ENCODE results near the gene BEST4. TPM values are rescaled to one million over a fixed set of nuclear protein-coding genes. Genes with fewer than 3 reads are reported as not detected.

The BEST4 gene
- total and polyA plus RNA-seq, 7 donors, result 0.08 TPM; not detected in 6

GRCh38 chr1:44733784-44734183, 54.2 kb downstream of the BEST4 start:
- intact Hi-C loops (cut with DNase I), result loop anchor here in 1 of 2 donors (2.0 kb wide), 1 partner anchor 41 kb away; the partner anchor contains the start of gene RPS8
- TF ChIP-seq CTCF (IDR thresholded peaks at IDR 0.05), result no peak
- DNase-seq (no peak), ATAC-seq (no peak)
- WGBS, 3 donors, result 46 to 100% (median 77%) methylated on average over 1 of the region's 1 CpG
- H3K27me3 ChIP-seq (ENCODE audit: insufficient read depth in 3 of 3, low read length in 2 of 3), result no peaks in the 10 kb centered on the region
- H3K9me3 ChIP-seq, result no peaks in the 10 kb centered on the region
- peak overlapping the region; percentile 54 for H3K27ac ChIP-seq
- H3K4me3 ChIP-seq, result no peak overlapping the region
- H3K4me1 ChIP-seq, result peaks cover 10% of the 10 kb centered on the region
- no peaks in the 10 kb centered on the region for H3K36me3 ChIP-seq (ENCODE audit: insufficient read depth in 1 of 2, low read depth in 1 of 2)

Other genes with a start within 250 kb of the BEST4 start
- 1 to 10 TPM; 3.9 to 7.7 (median 6.3) TPM for gene TMEM53, start 113.7 kb downstream of the BEST4 start, total RNA-seq
- 1 to 10 TPM; 2.4 to 6.2 (median 4.2) TPM for gene TMEM53, start 113.7 kb downstream of the BEST4 start, polyA plus RNA-seq
- gene ARMH1, start 113.5 kb downstream of the BEST4 start, total RNA-seq, result under 1 TPM in 3 of 4 donors, not detected in 1; 0.59 to 0.82 (median 0.64) TPM
- gene ARMH1, start 113.5 kb downstream of the BEST4 start, polyA plus RNA-seq, result under 1 TPM; 0.08 to 0.74 (median 0.26) TPM
- not detected for gene RNU5D-1, start 57.0 kb downstream of the BEST4 start, total RNA-seq
- not detected for gene RNU5D-1, start 57.0 kb downstream of the BEST4 start, polyA plus RNA-seq
- gene KIF2C, start 48.3 kb downstream of the BEST4 start, total RNA-seq, result under 1 TPM; 0.26 to 0.97 (median 0.59) TPM
- gene KIF2C, start 48.3 kb downstream of the BEST4 start, polyA plus RNA-seq, result 1 to 10 TPM in 1 of 3 donors, under 1 TPM in 2; 0.23 to 1.2 (median 0.27) TPM
- gene RPS8, start 12.6 kb downstream of the BEST4 start, total RNA-seq, result 1,000 to 10,000 TPM in 2 of 4 donors, 100 to 1,000 TPM in 2; 935 to 1,269 (median 1,066) TPM
- 1,000 to 10,000 TPM; 1,193 to 2,158 (median 1,436) TPM for gene RPS8, start 12.6 kb downstream of the BEST4 start, polyA plus RNA-seq
- 1 to 10 TPM; 3.7 to 7.1 (median 4.7) TPM for gene PLK3, start 12.2 kb upstream of the BEST4 start, total RNA-seq
- 1 to 10 TPM; 3.0 to 8.3 (median 3.5) TPM for gene PLK3, start 12.2 kb upstream of the BEST4 start, polyA plus RNA-seq
- under 1 TPM in 2 of 4 donors, not detected in 2; 0.32 to 0.59 TPM for gene DYNLT4, start 19.2 kb upstream of the BEST4 start, total RNA-seq
- gene DYNLT4, start 19.2 kb upstream of the BEST4 start, polyA plus RNA-seq, result under 1 TPM; 0.06 to 0.42 (median 0.11) TPM
- 1 to 10 TPM in 3 of 4 donors, under 1 TPM in 1; 0.76 to 1.8 (median 1.3) TPM for gene BTBD19, start 20.4 kb upstream of the BEST4 start, total RNA-seq
- gene BTBD19, start 20.4 kb upstream of the BEST4 start, polyA plus RNA-seq, result 1 to 10 TPM in 2 of 3 donors, under 1 TPM in 1; 0.35 to 1.4 (median 1.2) TPM
- 1 to 10 TPM in 1 of 4 donors, under 1 TPM in 3; 0.12 to 1.0 (median 0.36) TPM for gene PTCH2, start 55.1 kb upstream of the BEST4 start, total RNA-seq
- under 1 TPM; 0.31 to 0.55 (median 0.35) TPM for gene PTCH2, start 55.1 kb upstream of the BEST4 start, polyA plus RNA-seq
- 10 to 100 TPM; 40.3 to 52.3 (median 45.3) TPM for gene EIF2B3, start 198.4 kb upstream of the BEST4 start, total RNA-seq
- gene EIF2B3, start 198.4 kb upstream of the BEST4 start, polyA plus RNA-seq, result 10 to 100 TPM; 36.9 to 52.7 (median 43.3) TPM
- 10 to 100 TPM; 34.0 to 55.3 (median 43.9) TPM for gene HECTD3, start 223.2 kb upstream of the BEST4 start, total RNA-seq
- 10 to 100 TPM; 35.1 to 42.2 (median 36.3) TPM for gene HECTD3, start 223.2 kb upstream of the BEST4 start, polyA plus RNA-seq
- gene UROD, start 224.1 kb upstream of the BEST4 start, total RNA-seq, result 10 to 100 TPM; 50.4 to 79.6 (median 66.6) TPM
- 10 to 100 TPM; 51.2 to 77.6 (median 57.2) TPM for gene UROD, start 224.1 kb upstream of the BEST4 start, polyA plus RNA-seq

All from psoas muscle (tissue), 8 donors.